PC-9 (cell line): Measurements from ENCODE around the gene KLF4.
A peak's percentile ranks its signal among the peaks of the same experiment; 100 is the strongest.

ENCODE experiments used
- EZH2 ChIP-seq: fragments of 200-600 bp; sonication (generic); IDR thresholded peaks from 2 replicates; pipeline ENCODE4 v1.8.0; 2017; ENCODE audit warnings: antibody characterized with exemption, low read depth
- TF ChIP-seq, protein P1 (sequence below): fragments of 200-600 bp; sonication (generic); conservative IDR thresholded peaks from 2 replicates; pipeline ENCODE4 v1.6.1; 2017; ENCODE audit warnings: mixed run types, antibody characterized with exemption, mild to moderate bottlenecking, moderate library complexity

DNA sequence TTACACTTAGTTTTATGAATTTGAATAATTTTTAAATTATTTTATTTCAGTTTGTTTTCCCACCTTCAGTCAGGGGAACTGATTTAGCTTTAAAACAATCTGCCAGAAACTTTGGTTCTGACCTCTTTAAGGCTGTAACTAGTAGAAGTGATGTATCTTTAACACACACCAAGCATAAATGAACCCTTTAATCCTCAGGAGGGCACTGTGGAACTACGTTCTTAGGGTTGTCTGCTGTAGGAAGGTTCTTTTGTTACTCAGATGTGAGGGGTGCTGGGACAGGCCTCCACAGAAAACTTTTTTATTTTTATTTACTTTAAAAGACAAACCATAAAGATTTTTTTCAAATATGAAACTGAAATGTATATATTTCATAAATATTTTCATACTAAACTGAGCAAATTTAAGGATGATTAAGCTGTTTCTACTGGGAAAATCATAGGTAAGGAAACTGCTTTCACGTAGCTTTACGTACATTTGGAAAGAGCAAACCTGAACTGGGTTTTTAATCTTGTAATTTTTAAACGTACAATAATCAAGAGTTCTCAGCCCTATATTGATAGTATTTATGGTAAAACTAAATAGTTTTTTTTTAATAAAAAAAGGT, 5.3 kb downstream of the KLF4 start:
- no peak for TF ChIP-seq EZH2
- TF ChIP-seq, protein P1, sequence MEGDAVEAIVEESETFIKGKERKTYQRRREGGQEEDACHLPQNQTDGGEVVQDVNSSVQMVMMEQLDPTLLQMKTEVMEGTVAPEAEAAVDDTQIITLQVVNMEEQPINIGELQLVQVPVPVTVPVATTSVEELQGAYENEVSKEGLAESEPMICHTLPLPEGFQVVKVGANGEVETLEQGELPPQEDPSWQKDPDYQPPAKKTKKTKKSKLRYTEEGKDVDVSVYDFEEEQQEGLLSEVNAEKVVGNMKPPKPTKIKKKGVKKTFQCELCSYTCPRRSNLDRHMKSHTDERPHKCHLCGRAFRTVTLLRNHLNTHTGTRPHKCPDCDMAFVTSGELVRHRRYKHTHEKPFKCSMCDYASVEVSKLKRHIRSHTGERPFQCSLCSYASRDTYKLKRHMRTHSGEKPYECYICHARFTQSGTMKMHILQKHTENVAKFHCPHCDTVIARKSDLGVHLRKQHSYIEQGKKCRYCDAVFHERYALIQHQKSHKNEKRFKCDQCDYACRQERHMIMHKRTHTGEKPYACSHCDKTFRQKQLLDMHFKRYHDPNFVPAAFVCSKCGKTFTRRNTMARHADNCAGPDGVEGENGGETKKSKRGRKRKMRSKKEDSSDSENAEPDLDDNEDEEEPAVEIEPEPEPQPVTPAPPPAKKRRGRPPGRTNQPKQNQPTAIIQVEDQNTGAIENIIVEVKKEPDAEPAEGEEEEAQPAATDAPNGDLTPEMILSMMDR = peak; percentile 72
